Measurements from ENCODE around the gene KCNQ2. TPM values are rescaled to one million over a fixed set of nuclear protein-coding genes. Genes with fewer than 3 reads are reported as not detected.
A peak's percentile ranks its signal among the peaks of the same experiment; 100 is the strongest.

The KCNQ2 gene
- total RNA-seq, 1 experiment from 2014 or later: 0.25 TPM

DNA sequence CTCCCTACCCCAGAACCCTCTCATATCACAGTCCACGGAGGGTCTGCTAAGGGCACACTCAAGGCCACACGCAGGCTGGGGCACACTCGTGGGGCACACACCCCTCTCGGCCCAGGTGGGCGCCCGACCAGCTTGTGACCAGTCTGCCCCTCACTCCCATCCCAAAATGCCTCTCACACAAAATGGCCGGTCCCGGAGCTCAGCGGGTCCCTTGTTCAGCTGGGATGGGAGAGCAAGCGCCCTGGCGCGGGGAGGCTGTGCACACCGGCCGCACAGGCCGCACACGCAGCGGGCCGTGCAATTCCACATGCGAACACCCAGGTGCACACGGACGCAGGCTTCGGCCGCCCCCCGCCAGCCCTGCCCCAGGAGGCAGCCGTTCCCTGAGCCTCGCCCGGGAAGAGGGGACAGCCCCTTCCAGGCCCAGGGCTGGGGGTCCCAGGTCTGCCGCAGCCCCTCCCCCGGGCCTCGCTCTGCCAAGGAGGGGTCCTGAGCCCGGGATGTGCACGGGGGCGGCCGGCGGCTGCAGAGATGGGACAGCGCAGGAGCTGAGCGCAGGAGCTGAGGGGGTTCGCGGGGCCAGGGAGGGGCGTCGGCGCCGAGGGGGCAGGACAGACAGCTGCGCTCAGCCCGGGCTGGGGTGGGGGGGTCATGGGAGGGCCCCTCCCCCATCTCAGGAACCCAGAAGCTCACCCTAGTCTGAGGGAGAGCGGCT is 1.3 kb downstream of the KCNQ2 start:
- CTCF ChIA-PET: interaction anchor here (0.6 kb wide), 3 partner anchors 171 to 720 kb away, joined by 3 to 5 read pairs (median 5); no protein-coding TSS in a partner anchor
- H3K4me3 Mint-ChIP-seq (ENCODE audit: unreplicated experiment): peak overlapping the region; percentile 31
- no peak overlapping the region for H3K4me3 ChIP-seq (ENCODE audit: low read depth, low read length)
- no peaks in the 10 kb centered on the region for H3K4me1 Mint-ChIP-seq (ENCODE audit: low read depth, unreplicated experiment)
- H3K36me3 Mint-ChIP-seq (ENCODE audit: insufficient read depth, unreplicated experiment): peaks cover 4% of the 10 kb centered on the region
- BruUV-seq (replicated peaks): no TSS peak
- DNase-seq: no peak
- intact Hi-C loops (cut with micrococcal nuclease; ENCODE audit: unreplicated experiment): no loop called here
- no peaks in the 10 kb centered on the region for H3K9me3 ChIP-seq
- TF ChIP-seq, protein P1, sequence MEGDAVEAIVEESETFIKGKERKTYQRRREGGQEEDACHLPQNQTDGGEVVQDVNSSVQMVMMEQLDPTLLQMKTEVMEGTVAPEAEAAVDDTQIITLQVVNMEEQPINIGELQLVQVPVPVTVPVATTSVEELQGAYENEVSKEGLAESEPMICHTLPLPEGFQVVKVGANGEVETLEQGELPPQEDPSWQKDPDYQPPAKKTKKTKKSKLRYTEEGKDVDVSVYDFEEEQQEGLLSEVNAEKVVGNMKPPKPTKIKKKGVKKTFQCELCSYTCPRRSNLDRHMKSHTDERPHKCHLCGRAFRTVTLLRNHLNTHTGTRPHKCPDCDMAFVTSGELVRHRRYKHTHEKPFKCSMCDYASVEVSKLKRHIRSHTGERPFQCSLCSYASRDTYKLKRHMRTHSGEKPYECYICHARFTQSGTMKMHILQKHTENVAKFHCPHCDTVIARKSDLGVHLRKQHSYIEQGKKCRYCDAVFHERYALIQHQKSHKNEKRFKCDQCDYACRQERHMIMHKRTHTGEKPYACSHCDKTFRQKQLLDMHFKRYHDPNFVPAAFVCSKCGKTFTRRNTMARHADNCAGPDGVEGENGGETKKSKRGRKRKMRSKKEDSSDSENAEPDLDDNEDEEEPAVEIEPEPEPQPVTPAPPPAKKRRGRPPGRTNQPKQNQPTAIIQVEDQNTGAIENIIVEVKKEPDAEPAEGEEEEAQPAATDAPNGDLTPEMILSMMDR (IDR thresholded peaks at IDR 0.05; ENCODE audit: insufficient read depth in 1 of 2, low read depth in 1 of 2, low read length in 1 of 2, severe bottlenecking in 1 of 2, unreplicated experiment in 1 of 2): no peak
- H3K4me1 ChIP-seq: peaks cover 6% of the 10 kb centered on the region; the same call in 1 of the 2 replicates
- peaks cover 3% of the 10 kb centered on the region for H3K27me3 ChIP-seq (replicated peaks; ENCODE audit: control insufficient read depth, insufficient read depth, low read length)
- peaks cover 52% of the 10 kb centered on the region for H3K27me3 Mint-ChIP-seq (ENCODE audit: insufficient read depth, unreplicated experiment)
- no peak overlapping the region for H3K27ac Mint-ChIP-seq (ENCODE audit: unreplicated experiment)
- H3K9me3 Mint-ChIP-seq (ENCODE audit: unreplicated experiment): no peaks in the 10 kb centered on the region
- POLR2A ChIA-PET: no interaction called here
- H3K36me3 ChIP-seq (ENCODE audit: control insufficient read depth, insufficient read depth, low read length): no peaks in the 10 kb centered on the region

DNA sequence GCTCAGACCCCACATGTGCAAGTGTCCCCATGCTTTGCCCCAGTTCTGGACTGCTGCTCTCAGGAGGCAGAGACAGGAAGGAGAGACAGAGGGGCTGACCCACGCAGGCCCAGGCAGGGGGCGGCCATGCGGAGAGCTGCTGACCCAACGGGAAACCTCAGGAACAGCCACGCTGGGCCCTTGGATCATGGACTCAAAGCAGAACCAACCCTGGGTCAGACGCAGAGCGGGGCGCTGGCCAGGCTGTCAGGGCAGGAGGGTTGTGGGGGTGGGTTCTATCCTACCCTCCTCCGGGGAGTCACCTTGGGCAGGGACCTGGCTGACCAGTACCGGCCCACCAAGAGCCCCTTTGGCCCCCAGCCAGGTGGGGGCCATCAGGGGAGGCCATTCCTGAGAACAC is 2.0 kb downstream of the KCNQ2 start:
- H3K4me3 ChIP-seq (ENCODE audit: low read depth, low read length): no peak overlapping the region
- CTCF ChIA-PET: interaction anchor here (0.6 kb wide), 2 partner anchors 11 to 720 kb away, joined by 3 read pairs; no protein-coding TSS in a partner anchor
- no peaks in the 10 kb centered on the region for H3K4me1 Mint-ChIP-seq (ENCODE audit: low read depth, unreplicated experiment)

DNA sequence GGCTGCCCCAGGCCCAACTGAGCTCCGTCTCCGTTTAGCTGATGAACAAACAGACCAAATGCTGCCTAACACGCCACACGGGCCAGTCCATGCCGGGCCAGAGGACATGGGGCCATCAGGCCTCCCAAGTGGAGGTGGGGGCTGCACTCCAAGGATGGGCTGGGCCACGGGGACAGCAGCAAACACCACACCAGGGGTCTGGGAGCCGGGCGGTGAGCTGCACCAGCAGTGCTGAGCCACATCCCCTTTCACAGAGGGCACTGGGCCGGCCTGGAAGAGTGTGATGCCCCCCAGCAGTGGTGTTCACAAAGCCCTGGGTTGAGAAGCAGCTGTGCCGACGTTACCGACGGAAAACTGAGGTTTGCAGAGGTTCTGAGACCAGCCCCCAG is 2.7 kb downstream of the KCNQ2 start:
- H3K4me1 Mint-ChIP-seq (ENCODE audit: low read depth, unreplicated experiment): no peaks in the 10 kb centered on the region
- H3K4me1 ChIP-seq: peaks cover 6% of the 10 kb centered on the region; the same call in 1 of the 2 replicates
- H3K36me3 ChIP-seq (ENCODE audit: control insufficient read depth, insufficient read depth, low read length): no peaks in the 10 kb centered on the region
- H3K9me3 ChIP-seq: no peaks in the 10 kb centered on the region
- ChIA-PET POLR2A (no interaction called here), CTCF (interaction anchor here (0.6 kb wide), 1 partner anchor 12 kb away, joined by 3 read pairs; no protein-coding TSS in a partner anchor)
- peaks cover 4% of the 10 kb centered on the region for H3K36me3 Mint-ChIP-seq (ENCODE audit: insufficient read depth, unreplicated experiment)
- no peak overlapping the region for H3K4me3 Mint-ChIP-seq (ENCODE audit: unreplicated experiment)
- no peak overlapping the region for H3K4me3 ChIP-seq (ENCODE audit: low read depth, low read length)
- no TSS peak for BruUV-seq (replicated peaks)
- no peaks in the 10 kb centered on the region for H3K9me3 Mint-ChIP-seq (ENCODE audit: unreplicated experiment)
- H3K27ac Mint-ChIP-seq (ENCODE audit: unreplicated experiment): no peak overlapping the region
- intact Hi-C loops (cut with micrococcal nuclease; ENCODE audit: unreplicated experiment): no loop called here
- peaks cover 7% of the 10 kb centered on the region for H3K27me3 ChIP-seq (replicated peaks; ENCODE audit: control insufficient read depth, insufficient read depth, low read length)
- DNase-seq: no peak
- TF ChIP-seq, protein P1 (IDR thresholded peaks at IDR 0.05; ENCODE audit: insufficient read depth in 1 of 2, low read depth in 1 of 2, low read length in 1 of 2, severe bottlenecking in 1 of 2, unreplicated experiment in 1 of 2): no peak
- peaks cover 53% of the 10 kb centered on the region for H3K27me3 Mint-ChIP-seq (ENCODE audit: insufficient read depth, unreplicated experiment)

More for the DNA sequence above, 2.0 kb downstream of the KCNQ2 start:
- Histone ChIP-seq H3K27me3 (replicated peaks; ENCODE audit: control insufficient read depth, insufficient read depth, low read length) (peaks cover 7% of the 10 kb centered on the region), H3K9me3 (no peaks in the 10 kb centered on the region), H3K36me3 (ENCODE audit: control insufficient read depth, insufficient read depth, low read length) (no peaks in the 10 kb centered on the region), H3K4me1 (peaks cover 6% of the 10 kb centered on the region; the same call in 1 of the 2 replicates)
- TF ChIP-seq, protein P1 (IDR thresholded peaks at IDR 0.05; ENCODE audit: insufficient read depth in 1 of 2, low read depth in 1 of 2, low read length in 1 of 2, severe bottlenecking in 1 of 2, unreplicated experiment in 1 of 2): no peak
- POLR2A ChIA-PET: no interaction called here
- no peak overlapping the region for H3K27ac Mint-ChIP-seq (ENCODE audit: unreplicated experiment)
- intact Hi-C loops (cut with micrococcal nuclease; ENCODE audit: unreplicated experiment): no loop called here
- peaks cover 53% of the 10 kb centered on the region for H3K27me3 Mint-ChIP-seq (ENCODE audit: insufficient read depth, unreplicated experiment)
- BruUV-seq (replicated peaks): no TSS peak
- H3K4me3 Mint-ChIP-seq (ENCODE audit: unreplicated experiment): no peak overlapping the region
- DNase-seq: no peak
- peaks cover 4% of the 10 kb centered on the region for H3K36me3 Mint-ChIP-seq (ENCODE audit: insufficient read depth, unreplicated experiment)
- no peaks in the 10 kb centered on the region for H3K9me3 Mint-ChIP-seq (ENCODE audit: unreplicated experiment)

All from Caco-2 (cell line).